NT2/D1 (cell line): Measurements from ENCODE around the gene LBHD2.

ENCODE experiments used
- DNase-seq: peaks from one replicate; pipeline ENCODE4 v3.0.0-alpha.2; 2011; ENCODE audit warnings: low read depth, low spot score
- H3K27me3 ChIP-seq: 2 replicates; pipeline ENCODE4 v1.6.0; 2011; ENCODE audit warnings: mild to moderate bottlenecking; ENCODE audit not compliant: insufficient read length, insufficient read depth
- H3K36me3 ChIP-seq: 2 replicates; pipeline ENCODE4 v1.6.1; 2011; ENCODE audit warnings: mild to moderate bottlenecking, low read length, mixed read lengths; ENCODE audit not compliant: insufficient read depth, insufficient read length
- H3K4me1 ChIP-seq: 2 replicates; pipeline ENCODE4 v1.5.1; 2011; ENCODE audit not compliant: insufficient read depth, insufficient read length
- H3K4me3 ChIP-seq: 2 replicates; pipeline ENCODE4 v1.5.1; 2011; ENCODE audit warnings: low read depth; ENCODE audit not compliant: insufficient read length
- H3K9ac ChIP-seq: 2 replicates; pipeline ENCODE4 v1.6.0; 2011; ENCODE audit warnings: low read depth; ENCODE audit not compliant: insufficient read length
- H3K9me3 ChIP-seq: 2 replicates; pipeline ENCODE4 v1.5.1; 2011; ENCODE audit warnings: mild to moderate bottlenecking, low read length; ENCODE audit not compliant: insufficient read depth
- SUZ12 ChIP-seq: IDR thresholded peaks from 2 replicates; pipeline ENCODE4 v1.6.1; 2011; ENCODE audit not compliant: insufficient read length, insufficient read depth; ENCODE audit errors: extremely low read depth
- YY1 ChIP-seq: IDR thresholded peaks from 2 replicates; pipeline ENCODE4 v1.6.1; 2011; ENCODE audit not compliant: insufficient read length, insufficient read depth
- ZNF274 ChIP-seq: IDR thresholded peaks from 2 replicates; pipeline ENCODE4 v1.6.1; 2011; ENCODE audit warnings: mild to moderate bottlenecking, low read depth, low read length

LBHD2 gene

DNA sequence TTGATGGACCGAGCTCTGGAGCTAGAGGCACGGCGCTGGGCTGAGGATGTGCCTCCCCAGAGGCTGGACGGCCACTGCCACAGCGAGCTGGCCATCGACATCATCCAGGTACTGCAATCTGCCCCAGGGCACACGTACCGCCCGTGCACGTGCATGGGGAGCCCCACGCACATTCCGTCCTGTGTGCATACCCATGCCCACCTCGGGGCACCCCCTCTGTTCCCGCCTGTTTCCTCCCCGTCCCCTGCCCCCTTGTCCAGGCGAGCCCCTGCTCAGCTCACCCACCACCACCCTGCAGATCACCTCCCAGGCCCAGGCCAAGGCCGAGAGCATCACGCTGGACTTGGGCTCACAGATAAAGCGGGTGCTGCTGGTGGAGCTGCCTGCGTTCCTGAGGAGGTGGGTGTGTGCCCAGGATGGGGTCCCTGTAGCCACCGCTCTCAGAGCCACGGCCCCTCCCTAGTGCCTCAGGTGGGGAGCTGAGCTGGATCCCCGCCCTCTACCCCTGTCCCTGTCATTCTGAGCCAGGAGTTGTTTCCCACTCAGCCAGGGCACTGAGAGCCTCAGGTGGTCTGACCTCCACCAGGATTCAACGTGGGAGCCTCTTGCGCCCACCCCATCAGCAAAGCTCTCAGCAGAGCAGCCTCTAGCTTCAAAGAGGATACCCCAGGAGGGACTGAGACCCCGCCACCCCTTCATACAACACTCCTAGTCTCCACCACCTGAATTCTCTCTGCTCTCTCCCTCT lies 46.2 kb downstream of the LBHD2 start:
- DNase-seq, result no peak
- H3K36me3 ChIP-seq, result peaks cover 87% of the 10 kb centered on the region
- no peaks in the 10 kb centered on the region for H3K27me3 ChIP-seq
- TF ChIP-seq YY1 (no peak), SUZ12 (no peak), ZNF274 (no peak)
- no peaks in the 10 kb centered on the region for H3K9me3 ChIP-seq
- no peak overlapping the region for H3K9ac ChIP-seq
- peaks cover 17% of the 10 kb centered on the region for H3K4me1 ChIP-seq
- H3K4me3 ChIP-seq, result no peak overlapping the region

DNA sequence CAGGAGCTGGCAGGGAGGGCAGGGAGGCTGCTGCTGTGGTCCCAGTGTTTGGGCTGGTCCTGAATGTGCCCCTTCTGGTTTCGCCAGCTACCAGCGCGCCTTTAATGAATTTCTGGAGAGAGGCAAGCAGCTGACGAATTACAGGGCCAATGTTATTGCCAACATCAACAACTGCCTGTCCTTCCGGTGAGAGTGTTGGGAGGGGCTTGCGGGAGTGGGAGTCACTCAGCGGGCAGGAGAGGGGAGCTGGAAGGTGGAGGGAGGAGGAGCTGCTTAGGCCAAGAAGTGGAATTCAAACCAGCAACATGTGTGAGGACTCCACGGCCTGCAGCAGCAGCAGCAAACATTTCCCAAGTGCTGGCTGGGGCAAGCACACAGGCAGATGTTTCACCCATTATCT lies 47.0 kb downstream of the LBHD2 start:
- TF ChIP-seq ZNF274, result no peak
- Histone ChIP-seq H3K4me1 (peaks cover 17% of the 10 kb centered on the region), H3K9me3 (no peaks in the 10 kb centered on the region), H3K4me3 (no peak overlapping the region), H3K36me3 (peaks cover 91% of the 10 kb centered on the region), H3K27me3 (no peaks in the 10 kb centered on the region), H3K9ac (no peak overlapping the region)
- DNase-seq, result no peak

DNA sequence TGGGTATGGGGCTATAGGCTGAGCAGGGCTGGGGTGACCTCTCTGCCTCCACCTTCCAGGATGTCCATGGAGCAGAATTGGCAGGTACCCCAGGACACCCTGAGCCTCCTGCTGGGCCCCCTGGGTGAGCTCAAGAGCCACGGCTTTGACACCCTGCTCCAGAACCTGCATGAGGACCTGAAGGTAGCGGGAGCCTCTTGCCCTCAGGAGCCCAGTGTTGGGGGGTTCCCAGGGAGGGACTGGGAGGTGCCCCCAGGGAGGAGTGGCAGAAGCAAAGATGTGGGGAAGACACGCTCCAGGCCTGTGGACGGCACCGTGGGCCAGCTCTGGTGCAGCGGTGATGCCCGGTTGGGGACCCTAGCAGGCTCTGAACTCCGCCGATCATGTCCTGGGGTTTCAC lies 47.6 kb downstream of the LBHD2 start:
- Histone ChIP-seq H3K4me1 (peaks cover 17% of the 10 kb centered on the region), H3K4me3 (no peak overlapping the region), H3K36me3 (peaks cover 92% of the 10 kb centered on the region), H3K27me3 (no peaks in the 10 kb centered on the region), H3K9ac (no peak overlapping the region), H3K9me3 (no peaks in the 10 kb centered on the region)
- TF ChIP-seq SUZ12, result no peak
- TF ChIP-seq YY1, result no peak
- TF ChIP-seq ZNF274, result no peak
- DNase-seq, result no peak

DNA sequence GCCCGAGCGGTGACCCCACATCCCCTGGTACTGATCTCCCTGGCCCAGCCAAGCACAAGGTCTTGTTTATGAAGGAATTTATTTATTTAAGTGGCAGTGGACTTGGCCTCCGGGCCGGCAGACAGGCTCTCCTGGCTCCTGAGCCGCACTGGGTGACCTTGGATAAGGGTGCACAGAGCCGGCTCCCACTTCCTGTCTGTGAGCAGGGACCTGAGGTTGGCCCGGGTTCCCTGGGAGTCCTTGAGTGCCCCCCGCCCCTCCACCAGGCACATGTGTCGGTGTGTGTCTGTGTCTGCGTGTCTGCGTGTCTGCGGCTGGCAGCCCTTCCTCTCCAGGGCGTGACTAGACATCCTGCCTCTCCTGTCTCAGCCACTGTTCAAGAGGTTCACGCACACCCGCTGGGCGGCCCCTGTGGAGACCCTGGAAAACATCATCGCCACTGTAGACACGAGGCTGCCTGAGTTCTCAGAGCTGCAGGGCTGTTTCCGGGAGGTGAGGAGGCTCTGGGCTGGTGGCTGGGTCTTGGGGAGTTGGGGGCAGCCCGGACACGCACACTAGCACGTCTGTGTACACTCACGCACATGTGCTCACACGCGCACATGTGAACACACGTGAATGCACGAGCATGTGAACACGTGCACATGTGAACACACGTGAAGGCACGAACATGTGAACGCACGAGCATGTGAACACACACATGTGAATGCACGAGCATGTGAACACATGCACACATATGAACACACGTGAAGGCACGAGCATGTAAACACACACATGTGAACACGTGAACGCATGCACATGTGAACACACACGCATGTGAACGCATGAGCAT lies 48.6 kb downstream of the LBHD2 start:
- peaks cover 20% of the 10 kb centered on the region for H3K4me1 ChIP-seq
- H3K36me3 ChIP-seq, result peaks cover 85% of the 10 kb centered on the region
- H3K9ac ChIP-seq, result no peak overlapping the region
- TF ChIP-seq ZNF274 (no peak), SUZ12 (no peak), YY1 (no peak)
- DNase-seq, result no peak
- no peak overlapping the region for H3K4me3 ChIP-seq
- no peaks in the 10 kb centered on the region for H3K9me3 ChIP-seq
- no peaks in the 10 kb centered on the region for H3K27me3 ChIP-seq

DNA sequence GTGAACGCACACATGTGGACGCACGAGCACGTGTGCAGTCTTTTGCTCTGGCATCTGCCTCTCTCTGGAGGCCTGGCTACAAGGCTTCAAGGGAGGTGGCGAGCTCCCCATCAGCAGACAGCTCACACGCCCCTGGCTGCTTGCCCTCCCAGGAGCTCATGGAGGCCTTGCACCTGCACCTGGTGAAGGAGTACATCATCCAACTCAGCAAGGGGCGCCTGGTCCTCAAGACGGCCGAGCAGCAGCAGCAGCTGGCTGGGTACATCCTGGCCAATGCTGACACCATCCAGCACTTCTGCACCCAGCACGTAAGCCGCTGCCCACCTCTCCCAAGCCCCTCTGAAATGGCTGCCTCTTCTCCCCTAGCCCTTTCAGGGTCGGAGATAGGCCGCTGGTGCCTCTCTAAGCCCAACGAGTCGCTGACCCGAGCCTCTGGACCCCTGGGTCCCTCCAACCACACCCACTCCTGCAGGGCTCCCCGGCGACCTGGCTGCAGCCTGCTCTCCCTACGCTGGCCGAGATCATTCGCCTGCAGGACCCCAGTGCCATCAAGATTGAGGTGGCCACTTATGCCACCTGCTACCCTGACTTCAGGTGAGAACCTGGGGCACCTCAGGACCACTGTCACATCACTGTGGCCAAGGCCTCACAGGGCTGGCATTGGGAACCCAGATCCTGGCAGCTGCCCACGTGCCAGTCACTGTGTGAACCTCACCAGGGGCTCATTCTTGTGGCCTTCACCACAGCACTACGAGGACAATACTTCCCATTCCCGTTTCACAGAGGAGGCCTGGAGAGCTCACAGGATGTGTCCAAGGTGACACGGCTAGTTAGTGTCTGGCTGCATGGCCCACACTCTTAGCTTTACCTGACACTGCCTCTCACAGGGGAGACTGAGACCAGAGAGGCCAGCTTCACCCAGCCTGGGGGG lies 49.5 kb downstream of the LBHD2 start:
- DNase-seq, result no peak
- no peak overlapping the region for H3K4me3 ChIP-seq
- no peak for TF ChIP-seq YY1
- no peak for TF ChIP-seq SUZ12
- no peak for TF ChIP-seq ZNF274
- peaks cover 77% of the 10 kb centered on the region for H3K36me3 ChIP-seq
- H3K9ac ChIP-seq, result no peak overlapping the region
- H3K4me1 ChIP-seq, result peaks cover 24% of the 10 kb centered on the region
- no peaks in the 10 kb centered on the region for H3K9me3 ChIP-seq
- no peaks in the 10 kb centered on the region for H3K27me3 ChIP-seq

DNA sequence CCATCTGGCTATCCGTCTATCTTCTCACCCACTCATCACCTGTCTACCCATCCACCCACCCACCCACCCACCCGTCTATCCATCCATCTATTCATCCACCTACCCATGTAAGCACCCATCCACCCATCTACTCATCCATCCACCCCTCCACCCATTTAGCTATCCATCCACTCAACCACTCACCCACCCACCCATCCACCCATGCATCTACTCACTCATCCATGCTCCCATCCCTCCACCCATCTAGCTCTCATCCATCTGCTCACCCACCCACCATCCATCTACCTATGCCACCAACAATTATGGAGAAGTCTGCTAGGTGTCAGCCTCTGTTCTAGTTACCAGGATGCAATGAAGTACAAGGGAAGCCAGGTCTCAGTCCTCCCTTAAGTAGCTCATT lies 50.4 kb downstream of the LBHD2 start:
- TF ChIP-seq SUZ12, result no peak
- no peak for TF ChIP-seq YY1
- no peak for TF ChIP-seq ZNF274
- Histone ChIP-seq H3K9ac (no peak overlapping the region), H3K4me1 (peaks cover 18% of the 10 kb centered on the region), H3K27me3 (no peaks in the 10 kb centered on the region), H3K36me3 (peaks cover 69% of the 10 kb centered on the region), H3K4me3 (no peak overlapping the region), H3K9me3 (no peaks in the 10 kb centered on the region)
- no peak for DNase-seq

DNA sequence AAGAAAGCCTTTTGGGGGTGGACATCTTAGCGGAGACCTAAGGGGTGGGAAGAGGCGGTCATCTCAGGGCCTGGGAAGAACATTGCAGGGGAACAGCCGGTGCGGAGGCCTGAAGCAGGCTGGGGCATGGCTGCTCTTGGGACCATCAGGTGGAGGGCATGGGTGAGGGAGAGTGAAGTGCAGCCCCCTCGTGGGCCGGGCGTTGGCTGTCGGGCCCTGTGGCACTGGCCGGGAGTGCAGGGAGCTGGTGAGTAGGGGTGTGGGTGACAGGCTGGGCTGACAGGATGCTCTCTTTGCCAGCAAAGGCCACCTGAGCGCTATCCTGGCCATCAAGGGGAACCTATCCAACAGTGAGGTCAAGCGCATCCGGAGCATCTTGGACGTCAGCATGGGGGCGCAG lies 50.9 kb downstream of the LBHD2 start:
- Histone ChIP-seq H3K9me3 (no peaks in the 10 kb centered on the region), H3K4me1 (peaks cover 13% of the 10 kb centered on the region), H3K27me3 (no peaks in the 10 kb centered on the region), H3K36me3 (peaks cover 64% of the 10 kb centered on the region), H3K9ac (no peak overlapping the region), H3K4me3 (no peak overlapping the region)
- DNase-seq, result no peak
- no peak for TF ChIP-seq SUZ12
- no peak for TF ChIP-seq YY1
- TF ChIP-seq ZNF274, result no peak
